HG03025 (cell line): ENCODE measurements around the gene SLC25A13.

Source experiments
- ATAC-seq: cut with Tn5 transposase; IDR thresholded peaks from one replicate; pipeline ENCODE4 v1.9.1; 2021; ENCODE audit warnings: mild to moderate bottlenecking, moderate library complexity; ENCODE audit not compliant: unreplicated experiment, low FRiP score

The SLC25A13 gene

GRCh38 chr7:96244992-96245292, 77.0 kb downstream of the SLC25A13 start:
- ATAC-seq: no peak

- ATAC-seq: no peak
These were observed 77.5 kb downstream of the SLC25A13 start for GRCh38 chr7:96244244-96244991.

GRCh38 chr7:96243241-96243640, 78.7 kb downstream of the SLC25A13 start:
- ATAC-seq: no peak

GRCh38 chr7:96241855-96242254, 80.0 kb downstream of the SLC25A13 start:
- no peak for ATAC-seq

- no peak for ATAC-seq
These were observed 82.7 kb downstream of the SLC25A13 start for GRCh38 chr7:96238976-96239766.

GRCh38 chr7:96238474-96238873, 83.4 kb downstream of the SLC25A13 start:
- ATAC-seq: no peak

- ATAC-seq: no peak
These were observed 84.9 kb downstream of the SLC25A13 start for GRCh38 chr7:96237040-96237439.

- ATAC-seq: no peak
These were observed 85.5 kb downstream of the SLC25A13 start for GRCh38 chr7:96236198-96237039.

GRCh38 chr7:96235281-96235680, 86.6 kb downstream of the SLC25A13 start:
- ATAC-seq: no peak

- ATAC-seq: no peak
These were observed 88.3 kb downstream of the SLC25A13 start for GRCh38 chr7:96233528-96234154.

- no peak for ATAC-seq
These were observed 88.8 kb downstream of the SLC25A13 start for GRCh38 chr7:96233084-96233483.

GRCh38 chr7:96228760-96229159, 93.1 kb downstream of the SLC25A13 start:
- ATAC-seq: no peak

- ATAC-seq: no peak
These were observed 96.6 kb downstream of the SLC25A13 start for GRCh38 chr7:96225251-96225650.

GRCh38 chr7:96224685-96225084, 97.2 kb downstream of the SLC25A13 start:
- no peak for ATAC-seq

- ATAC-seq: no peak
These were observed 97.8 kb downstream of the SLC25A13 start for GRCh38 chr7:96224073-96224472.

GRCh38 chr7:96221888-96222287, 100.0 kb downstream of the SLC25A13 start:
- no peak for ATAC-seq

- ATAC-seq: no peak
These were observed 102.3 kb downstream of the SLC25A13 start for GRCh38 chr7:96219378-96220130.

- no peak for ATAC-seq
These were observed 103.1 kb downstream of the SLC25A13 start for GRCh38 chr7:96218664-96219243.

GRCh38 chr7:96217147-96217546, 104.8 kb downstream of the SLC25A13 start:
- ATAC-seq: no peak

- ATAC-seq: no peak
These were observed 105.5 kb downstream of the SLC25A13 start for GRCh38 chr7:96216373-96216772.
